Endothelial cell of umbilical vein (primary cell): ENCODE data around the gene MSANTD2. TPM values are rescaled to one million over a fixed set of nuclear protein-coding genes. Genes with fewer than 3 reads are reported as not detected.

ENCODE experiments used
- BruUV-seq: library from RNA; stranded (reverse); fragments of 400-500 nt; replicated peaks from 2 replicates; lab custom pipeline; 2021; lab: Mats Ljungman, UMichigan
- CTCF ChIA-PET: fragments of 300-600, 350-600 bp; sonication (Branson Sonifier 250); formaldehyde crosslinking; loops from one replicate; lab custom pipeline; 2021; ENCODE audit warnings: antibody characterized with exemption, inconsistent platforms; lab: Charles Lee
- POLR2A ChIA-PET: fragments of 300-600, 350-600 bp; sonication (Branson Sonifier 250); formaldehyde crosslinking; loops from one replicate; lab custom pipeline; 2021; ENCODE audit warnings: antibody characterized with exemption, inconsistent platforms; lab: Charles Lee
- DNase-seq: peaks from one replicate; pipeline ENCODE4 v3.0.0-alpha.2; 2011; ENCODE audit warnings: low read depth, low spot score
- FAIRE-seq: peaks from 2 replicates; lab custom pipeline; 2011; peaks lifted over from hg19 to GRCh38; lab: Jason Lieb, UNC
- H2AFZ ChIP-seq: 2 replicates; pipeline ENCODE4 v1.6.0; 2012; ENCODE audit warnings: low read depth, low read length, control low read depth, inconsistent platforms
- H3K27ac ChIP-seq: 2 replicates; pipeline ENCODE4 v1.5.1; 2011; ENCODE audit warnings: low read depth, mild to moderate bottlenecking, control low read depth, low read length, moderate library complexity; ENCODE audit not compliant: insufficient read depth
- H3K27me3 ChIP-seq, 2 experiments: 2 replicates each; pipeline versions ENCODE4 v1.6.0 to v1.6.1; 2011; ENCODE audit warnings: low read length in 2 of 2, mixed read lengths in 1 of 2; ENCODE audit not compliant: control insufficient read depth in 2 of 2, insufficient read depth in 2 of 2
- H3K36me3 ChIP-seq, 2 experiments: 2 replicates in 1 of 2; 3 replicates in 1 of 2; pipeline ENCODE4 v1.5.1; 2011; ENCODE audit warnings: low read length in 2 of 2, mild to moderate bottlenecking in 1 of 2, moderate library complexity in 1 of 2; ENCODE audit not compliant: control insufficient read depth in 2 of 2, insufficient read depth in 2 of 2; ENCODE audit errors: extremely low read depth in 1 of 2
- H3K4me1 ChIP-seq: 3 replicates; pipeline ENCODE4 v1.5.1; 2011; ENCODE audit warnings: mild to moderate bottlenecking, low read length; ENCODE audit not compliant: control insufficient read depth, insufficient read depth; ENCODE audit errors: extremely low read depth
- H3K4me2 ChIP-seq: 2 replicates; pipeline ENCODE4 v1.6.1; 2011; ENCODE audit warnings: low read length, control low read depth, mixed read lengths; ENCODE audit not compliant: insufficient read depth
- H3K4me3 ChIP-seq, 3 experiments: fragments of 200-600 bp in 1 of 3; sonication (generic), shearing (Covaris generic) in 1 of 3; replicated peaks in 1 of 3; 2 replicates each; pipeline ENCODE4 v1.5.1; 2011 to 2016; ENCODE audit warnings: control low read depth in 3 of 3, low read length in 3 of 3, mild to moderate bottlenecking in 2 of 3, inconsistent platforms in 1 of 3, low read depth in 1 of 3, moderate library complexity in 1 of 3; ENCODE audit not compliant: insufficient read depth in 1 of 3
- H3K79me2 ChIP-seq: 2 replicates; pipeline ENCODE4 v1.6.0; 2012; ENCODE audit warnings: low read length, inconsistent platforms; ENCODE audit not compliant: control insufficient read depth, insufficient read depth
- H3K9ac ChIP-seq: replicated peaks from 2 replicates; pipeline ENCODE3; 2011; ENCODE audit warnings: low read length, control low read depth; ENCODE audit not compliant: insufficient read depth; ENCODE audit errors: extremely low read depth
- H3K9me1 ChIP-seq: replicated peaks from 3 replicates; pipeline ENCODE4 v1.6.0; 2011; ENCODE audit warnings: mild to moderate bottlenecking, low read length; ENCODE audit not compliant: control insufficient read depth, insufficient read depth; ENCODE audit errors: extremely low read depth
- H3K9me3 ChIP-seq: replicated peaks from 2 replicates; pipeline ENCODE4 v1.5.1; 2012; ENCODE audit warnings: low read length, inconsistent platforms; ENCODE audit not compliant: control insufficient read depth, insufficient read depth
- H4K20me1 ChIP-seq: replicated peaks from 2 replicates; pipeline ENCODE3; 2011; ENCODE audit warnings: mild to moderate bottlenecking, low read length; ENCODE audit not compliant: control insufficient read depth, insufficient read depth; ENCODE audit errors: extremely low read depth
- EZH2 ChIP-seq: IDR thresholded peaks from 2 replicates; pipeline ENCODE4 v1.6.1; 2012; ENCODE audit warnings: borderline replicate concordance, low read depth, mild to moderate bottlenecking, moderate library complexity, low read length, inconsistent platforms; ENCODE audit not compliant: severe bottlenecking
- FOS ChIP-seq: IDR thresholded peaks from 2 replicates; pipeline ENCODE4 v1.6.1; 2011; ENCODE audit warnings: mild to moderate bottlenecking, low read length, moderate library complexity, borderline replicate concordance; ENCODE audit not compliant: insufficient read depth
- GATA2 ChIP-seq: IDR thresholded peaks from 2 replicates; pipeline ENCODE4 v1.7.0; 2011; ENCODE audit warnings: low read depth, mild to moderate bottlenecking, moderate library complexity, mixed read lengths, low read length; ENCODE audit not compliant: insufficient read length, insufficient read depth
- POLR2A ChIP-seq: IDR thresholded peaks from 2 replicates; pipeline ENCODE4 v1.6.1; 2012; ENCODE audit warnings: low read depth, mild to moderate bottlenecking, control low read depth, low read length
- POLR2AphosphoS5 ChIP-seq: IDR thresholded peaks from 2 replicates; pipeline ENCODE4 v1.6.1; 2012; ENCODE audit warnings: low read depth, mild to moderate bottlenecking, control low read depth, low read length, moderate library complexity; ENCODE audit not compliant: insufficient read depth
- dilution Hi-C: fragments of 300-500 bp; cut with MboI; formaldehyde crosslinking; loops from one replicate; pipeline ENCODE4 v1.15.0; 2019; ENCODE audit warnings: low sequenced_read_pairs; ENCODE audit not compliant: extremely low pct_ligation_motif_present
- intact Hi-C: fragments of 100-400 bp; cut with micrococcal nuclease; formaldehyde crosslinking; loops from one replicate; pipeline ENCODE4 v1.10.0; 2022
- polyA plus RNA-seq, 4 experiments: library from polyadenylated mRNA; depleted of rRNA in 3 of 4; stranded (reverse) in 3 of 4; unstranded in 1 of 4; fragments of >200 nt; gene quantifications; 2 replicates each; pipeline versions ENCODE4 v1.2.1 to v1.2.3, GENCODE V29; 2011 to 2012; ENCODE audit warnings: missing spikeins in 1 of 4
- total RNA-seq: library from RNA; stranded (reverse); gene quantifications from 2 replicates; pipeline ENCODE4 v1.2.3, GENCODE V29; 2021
- TF ChIP-seq, protein P1 (sequence below), 2 donors: IDR thresholded peaks; 1 replicate in 1 of 2; 2 replicates in 1 of 2; pipeline ENCODE4 v1.5.1; 2011; ENCODE audit warnings: low read length in 2 of 2, mild to moderate bottlenecking in 2 of 2, moderate library complexity in 2 of 2, control low read depth in 1 of 2, inconsistent platforms in 1 of 2, low read depth in 1 of 2; ENCODE audit not compliant: insufficient read depth in 1 of 2; ENCODE audit errors: extremely low read depth in 1 of 2

Gene MSANTD2
- total and polyA plus RNA-seq, 2 donors (not counting 3 experiments of a cell fraction or from before 2014, with no cell fraction given): 5.5 to 23.2 TPM

DNA sequence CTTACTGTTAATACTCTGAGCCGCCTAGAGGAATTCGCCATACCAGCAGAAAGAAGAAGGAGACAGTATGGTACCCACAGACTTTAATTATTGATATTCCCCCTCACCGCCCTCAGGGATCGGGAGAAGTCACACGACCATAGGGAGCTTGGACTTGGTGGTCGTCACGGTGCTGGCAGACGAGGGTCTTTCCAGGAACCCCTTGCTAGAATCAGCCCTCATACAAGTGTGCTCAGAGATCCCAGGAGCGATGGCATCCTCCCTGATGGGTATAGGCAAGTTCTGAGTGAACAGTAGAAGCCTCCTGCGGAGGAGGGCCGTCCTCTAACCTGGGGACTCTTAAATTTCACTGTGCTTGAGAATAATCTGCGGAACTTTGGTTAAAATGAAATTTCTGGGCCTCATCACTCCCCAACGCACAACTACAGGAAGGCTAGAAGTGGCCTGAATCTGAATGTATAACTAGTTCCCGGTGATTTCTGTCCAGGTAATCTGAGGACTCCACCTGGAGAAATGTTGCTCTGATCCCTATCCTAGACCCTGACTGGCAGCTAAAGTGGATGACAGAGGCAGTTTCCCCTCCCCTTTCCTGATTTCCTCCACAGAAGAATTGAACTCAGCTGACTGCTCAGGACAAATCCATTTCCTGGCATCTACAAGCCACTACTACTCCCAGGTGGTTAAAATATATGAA, 52.7 kb downstream of the MSANTD2 start:
- intact Hi-C loops: loop anchor here (1.0 kb wide), 1 partner anchor 12 kb away; no protein-coding TSS in a partner anchor
- peak overlapping the region; percentile 70 for H3K27ac ChIP-seq

DNA sequence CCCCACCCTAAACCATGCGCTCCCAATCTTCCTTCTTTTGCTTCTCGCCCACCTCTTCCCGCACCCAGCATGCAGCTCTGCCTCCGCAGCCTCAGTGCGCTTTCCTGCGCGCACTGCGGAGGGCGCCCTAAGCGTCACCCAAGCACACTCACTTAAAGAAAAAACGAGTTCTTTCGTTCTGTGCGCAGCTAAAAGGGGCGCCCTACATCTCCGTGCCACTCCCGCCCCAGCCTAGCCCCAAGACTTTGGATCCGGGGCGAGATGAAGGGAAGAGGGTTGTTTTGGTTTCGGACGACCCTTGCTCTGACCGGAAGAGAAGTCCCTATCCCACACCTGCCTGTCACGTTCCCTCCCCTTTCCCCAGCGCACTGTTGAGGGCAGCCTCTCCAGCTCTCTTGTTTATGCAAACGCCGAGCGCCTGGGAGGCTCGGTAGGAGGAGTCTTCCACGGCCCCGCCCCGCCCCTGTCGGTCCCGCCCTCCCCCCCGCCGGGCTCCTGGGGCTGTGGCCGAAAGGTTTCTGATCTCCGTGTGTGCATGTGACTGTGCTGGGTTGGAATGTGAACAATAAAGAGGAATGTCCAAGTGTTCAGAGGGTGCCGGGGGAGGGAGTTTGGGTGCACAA, 53.5 kb downstream of the MSANTD2 start:
- Histone ChIP-seq H3K79me2 (no peaks in the 10 kb centered on the region), H3K27me3 (no peaks in the 10 kb centered on the region), H3K4me2 (peak overlapping the region; percentile 49), H4K20me1 (no peaks in the 10 kb centered on the region), H3K27ac (peak overlapping the region; percentile 70), H3K9ac (peak overlapping the region; percentile 37), H2AFZ (no peak overlapping the region), H3K9me1 (no peaks in the 10 kb centered on the region), H3K4me3 (peak overlapping the region in 2 of 3 experiments; percentile 36 to 46), H3K9me3 (no peaks in the 10 kb centered on the region), H3K36me3 (no peaks in the 10 kb centered on the region), H3K4me1 (peaks cover 40% of the 10 kb centered on the region)
- peak; percentile 93 for DNase-seq
- TSS peak; percentile 37 for BruUV-seq
- dilution Hi-C loops: no loop called here
- POLR2A ChIA-PET: interaction anchor here (1.3 to 5.0 kb wide), 4 partner anchors 12 to 73 kb away, joined by 6 to 67 read pairs (median 12); partner anchors contain the start of genes SIAE and SPA17
- TF ChIP-seq POLR2A (peak; percentile 72), POLR2AphosphoS5 (peak; percentile 57), EZH2 (no peak)
- TF ChIP-seq, protein P1, sequence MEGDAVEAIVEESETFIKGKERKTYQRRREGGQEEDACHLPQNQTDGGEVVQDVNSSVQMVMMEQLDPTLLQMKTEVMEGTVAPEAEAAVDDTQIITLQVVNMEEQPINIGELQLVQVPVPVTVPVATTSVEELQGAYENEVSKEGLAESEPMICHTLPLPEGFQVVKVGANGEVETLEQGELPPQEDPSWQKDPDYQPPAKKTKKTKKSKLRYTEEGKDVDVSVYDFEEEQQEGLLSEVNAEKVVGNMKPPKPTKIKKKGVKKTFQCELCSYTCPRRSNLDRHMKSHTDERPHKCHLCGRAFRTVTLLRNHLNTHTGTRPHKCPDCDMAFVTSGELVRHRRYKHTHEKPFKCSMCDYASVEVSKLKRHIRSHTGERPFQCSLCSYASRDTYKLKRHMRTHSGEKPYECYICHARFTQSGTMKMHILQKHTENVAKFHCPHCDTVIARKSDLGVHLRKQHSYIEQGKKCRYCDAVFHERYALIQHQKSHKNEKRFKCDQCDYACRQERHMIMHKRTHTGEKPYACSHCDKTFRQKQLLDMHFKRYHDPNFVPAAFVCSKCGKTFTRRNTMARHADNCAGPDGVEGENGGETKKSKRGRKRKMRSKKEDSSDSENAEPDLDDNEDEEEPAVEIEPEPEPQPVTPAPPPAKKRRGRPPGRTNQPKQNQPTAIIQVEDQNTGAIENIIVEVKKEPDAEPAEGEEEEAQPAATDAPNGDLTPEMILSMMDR (IDR thresholded peaks at IDR 0.05; ENCODE audit: extremely low read depth in 1 of 2, insufficient read depth in 1 of 2, low read depth in 1 of 2, low read length in 2 of 2): peak; percentile 62 to 79
- CTCF ChIA-PET: interaction anchor here (0.8 to 16.9 kb wide), 24 partner anchors 10 to 151 kb away, joined by 3 to 301 read pairs (median 5); partner anchors contain the start of genes ESAM, MSANTD2, ROBO3 and ROBO4
- intact Hi-C loops: loop anchor here (1.0 kb wide), 5 partner anchors 17 to 91 kb away; partner anchors contain the start of genes SIAE and SPA17
- FAIRE-seq: peak; percentile 93

More for the DNA sequence above, 52.7 kb downstream of the MSANTD2 start:
- H3K27me3 ChIP-seq: no peaks in the 10 kb centered on the region
- peak overlapping the region; percentile 27 for H3K9ac ChIP-seq
- peaks cover 40% of the 10 kb centered on the region for H3K4me1 ChIP-seq
- no peak overlapping the region for H3K4me3 ChIP-seq
- H2AFZ ChIP-seq: no peak overlapping the region
- peak overlapping the region; percentile 13 for H3K4me2 ChIP-seq
- TF ChIP-seq POLR2A (peak; percentile 10), GATA2 (no peak), FOS (peak; percentile 19)
- peaks cover 2 to 3% of the 10 kb centered on the region in 2 experiments for H3K36me3 ChIP-seq
- no peaks in the 10 kb centered on the region for H3K9me1 ChIP-seq
- ChIA-PET POLR2A (interaction anchor here (1.1 to 5.0 kb wide), 5 partner anchors 12 to 77 kb away, joined by 3 to 67 read pairs (median 9); partner anchors contain the start of genes SIAE and SPA17), CTCF (interaction anchor here (1.0 to 16.9 kb wide), 17 partner anchors 13 to 129 kb away, joined by 3 to 301 read pairs (median 7); partner anchors contain the start of genes ESAM, MSANTD2, ROBO3 and SIAE)
- dilution Hi-C loops: no loop called here
- no peaks in the 10 kb centered on the region for H4K20me1 ChIP-seq
- BruUV-seq: no TSS peak
- H3K9me3 ChIP-seq: no peaks in the 10 kb centered on the region
- no peaks in the 10 kb centered on the region for H3K79me2 ChIP-seq
- DNase-seq (peak; percentile 50), FAIRE-seq (no peak)
